Stimulated activated CD4-positive, alpha-beta T cell treated with anti-CD3 and anti-CD28 coated beads, Interleukin-12 subunit alpha, Interleukin-12 subunit beta, amount 100 ng/mL, for 4 hours (primary cell): Measurements from ENCODE around the gene KIRREL3.
"Not testable (repeated sequence)": the region's sequence is repeated elsewhere in the genome, so short reads cannot be mapped to it uniquely, and the experiment has no call there.

ENCODE experiments used
- DNase-seq: peaks from one replicate; pipeline ENCODE4 v3.0.0-alpha.2; 2020

KIRREL3 gene

DNA sequence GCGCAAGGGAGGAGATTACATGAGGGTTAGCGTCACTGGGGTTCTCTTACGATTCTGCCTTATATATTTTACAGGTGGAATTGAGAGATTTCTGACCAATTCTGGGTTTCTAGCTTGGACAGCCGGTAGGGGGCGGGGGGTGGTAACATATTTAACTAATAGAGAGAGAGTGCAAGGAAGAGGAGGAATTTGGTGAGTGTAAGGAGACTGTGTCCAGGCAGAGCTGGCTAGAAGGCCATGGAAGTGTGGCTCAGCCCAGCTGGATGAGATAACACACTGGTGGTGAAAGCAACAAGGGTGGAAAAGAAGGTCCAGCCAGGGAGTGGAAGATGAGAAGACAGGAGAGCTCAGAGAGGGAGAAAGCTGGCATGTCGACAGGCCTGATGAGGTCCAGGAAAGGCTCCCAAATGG lies 588.6 kb downstream of the KIRREL3 start:
- no peak for DNase-seq

DNA sequence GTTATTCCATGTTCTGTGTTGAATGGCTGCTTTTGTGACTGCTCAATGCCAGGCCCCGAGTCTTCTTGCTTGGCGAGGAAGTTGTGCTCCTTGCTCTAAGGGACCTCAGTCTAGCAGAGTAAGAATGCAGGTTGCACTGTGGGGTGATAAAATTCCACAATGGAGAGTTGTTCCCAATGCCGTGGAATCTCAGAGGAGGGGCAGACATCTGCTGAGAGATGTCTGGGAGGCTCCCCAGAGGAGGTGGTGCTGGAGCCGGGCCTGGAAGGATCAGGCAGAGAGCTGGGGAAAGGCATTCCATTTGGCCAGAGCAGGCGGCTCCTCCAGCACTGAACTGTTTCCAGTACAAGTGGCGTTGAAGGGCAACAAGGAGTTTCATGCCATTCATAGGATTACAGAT lies 589.9 kb downstream of the KIRREL3 start:
- no peak for DNase-seq

DNA sequence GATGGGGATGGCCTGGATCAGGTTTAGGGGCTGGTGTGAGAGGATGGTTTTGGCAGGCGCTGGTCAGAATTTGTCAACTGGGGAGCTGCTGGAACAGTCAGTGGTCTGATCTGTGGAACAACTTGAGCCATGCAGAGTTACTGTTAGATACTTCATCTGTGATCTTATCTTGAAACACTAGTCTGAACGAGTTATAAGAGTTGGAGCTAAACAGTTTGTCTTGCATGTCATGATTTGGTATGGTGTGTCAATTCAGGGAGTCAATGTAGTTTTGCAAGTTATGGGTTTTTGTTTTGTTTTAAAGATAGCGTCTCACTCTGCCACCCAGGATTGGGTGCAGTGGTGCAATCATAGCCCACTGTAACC lies 591.0 kb downstream of the KIRREL3 start:
- DNase-seq, result no peak

DNA sequence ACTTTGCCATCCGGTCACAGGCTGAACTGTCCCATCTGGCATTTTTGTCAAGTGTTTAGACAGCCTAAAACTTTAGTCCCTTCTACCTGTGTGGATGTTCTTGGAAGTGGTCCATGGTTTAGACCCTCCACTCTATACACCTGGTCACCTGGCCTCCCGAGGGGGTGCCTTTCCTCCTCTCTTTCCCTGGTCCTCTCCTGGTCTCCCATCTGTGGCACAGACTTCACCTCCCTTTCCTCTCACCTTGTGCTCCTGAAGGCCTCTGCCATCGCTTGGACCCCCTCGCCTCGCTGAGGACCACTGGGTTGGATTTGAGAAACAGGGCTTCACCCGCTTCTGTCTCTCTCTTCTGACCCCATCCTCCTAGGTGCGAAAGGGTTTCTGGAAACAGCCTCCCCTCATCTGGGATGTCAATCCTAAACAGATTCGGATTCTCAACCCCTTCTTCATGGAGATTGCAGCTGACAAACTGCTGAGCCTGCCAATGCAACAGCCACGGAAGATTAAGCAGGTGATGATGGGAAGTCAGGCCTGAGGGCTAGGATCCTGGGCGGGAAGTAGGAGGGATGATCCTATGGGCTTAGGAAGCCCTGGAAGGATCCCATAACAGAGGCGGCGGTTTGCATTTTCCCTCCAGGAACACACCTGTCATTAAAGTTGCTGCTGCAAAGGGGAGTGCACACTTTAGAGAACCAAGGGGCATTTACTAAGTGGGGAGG lies 591.5 kb downstream of the KIRREL3 start:
- no peak for DNase-seq

DNA sequence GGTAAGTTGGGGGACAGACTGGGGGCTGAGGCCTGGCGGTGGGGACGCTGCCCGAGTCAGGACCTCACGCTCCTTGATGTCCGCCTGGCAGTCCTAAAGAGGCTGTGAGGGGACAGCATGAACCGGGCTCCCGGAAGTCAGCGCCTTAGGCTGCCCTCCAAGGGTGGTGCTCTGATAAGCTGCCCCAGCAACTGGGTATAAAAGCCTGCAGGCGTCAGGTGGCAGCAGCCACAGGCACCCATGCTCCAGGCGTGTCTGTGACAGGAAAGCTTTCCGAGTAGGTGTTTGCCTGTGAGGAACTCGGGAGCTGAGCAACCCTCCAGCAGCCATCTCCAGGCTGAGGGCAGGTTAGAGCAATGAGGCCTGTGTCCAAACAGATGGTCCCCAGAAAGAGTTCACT lies 592.1 kb downstream of the KIRREL3 start:
- no peak for DNase-seq

DNA sequence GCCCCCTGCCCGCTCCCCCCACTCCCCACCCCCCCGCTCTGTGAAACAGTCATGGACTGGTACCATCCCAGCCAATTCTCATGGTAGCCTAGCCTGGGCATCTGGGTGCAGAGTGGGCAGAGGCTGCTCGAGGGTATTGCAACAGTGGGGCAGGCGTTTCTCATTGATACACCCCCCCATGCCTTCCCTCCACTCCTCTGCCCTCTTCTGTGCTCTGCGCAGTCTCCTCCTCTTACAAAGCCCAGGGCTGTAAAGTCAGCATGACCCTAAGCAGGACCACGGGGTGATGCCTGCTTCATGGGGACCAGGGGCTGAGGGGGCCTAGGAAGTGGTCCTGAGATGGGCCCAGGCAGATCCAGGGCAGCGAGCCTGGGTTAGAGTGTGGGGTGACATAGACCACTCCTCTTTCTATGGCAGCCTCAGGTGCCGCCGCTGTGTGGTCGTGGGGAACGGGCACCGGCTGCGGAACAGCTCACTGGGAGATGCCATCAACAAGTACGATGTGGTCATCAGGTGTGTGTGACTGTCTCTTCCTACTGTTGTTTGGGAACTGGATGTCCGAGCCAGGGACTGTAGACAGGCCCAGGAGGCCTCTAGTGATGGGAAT lies 592.8 kb downstream of the KIRREL3 start:
- DNase-seq, result no peak

DNA sequence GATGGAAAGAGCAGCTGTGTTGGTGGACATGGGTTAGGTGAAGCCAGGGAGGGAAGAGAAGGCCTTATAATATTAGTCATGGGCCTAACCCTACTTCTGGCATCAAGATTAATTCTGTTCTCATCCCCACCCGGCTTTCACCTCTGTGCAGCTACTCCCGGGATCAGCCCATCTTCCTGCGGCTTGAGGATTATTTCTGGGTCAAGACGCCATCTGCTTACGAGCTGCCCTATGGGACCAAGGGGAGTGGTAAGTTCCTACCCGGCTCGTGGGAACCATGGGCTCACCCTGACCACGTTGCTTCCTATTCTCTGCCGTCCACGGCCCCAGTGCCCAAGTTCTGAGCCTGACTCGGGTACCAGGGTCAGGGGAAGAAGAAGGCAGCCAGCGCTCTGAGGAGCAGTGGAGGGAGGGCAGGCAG lies 593.5 kb downstream of the KIRREL3 start:
- no peak for DNase-seq

DNA sequence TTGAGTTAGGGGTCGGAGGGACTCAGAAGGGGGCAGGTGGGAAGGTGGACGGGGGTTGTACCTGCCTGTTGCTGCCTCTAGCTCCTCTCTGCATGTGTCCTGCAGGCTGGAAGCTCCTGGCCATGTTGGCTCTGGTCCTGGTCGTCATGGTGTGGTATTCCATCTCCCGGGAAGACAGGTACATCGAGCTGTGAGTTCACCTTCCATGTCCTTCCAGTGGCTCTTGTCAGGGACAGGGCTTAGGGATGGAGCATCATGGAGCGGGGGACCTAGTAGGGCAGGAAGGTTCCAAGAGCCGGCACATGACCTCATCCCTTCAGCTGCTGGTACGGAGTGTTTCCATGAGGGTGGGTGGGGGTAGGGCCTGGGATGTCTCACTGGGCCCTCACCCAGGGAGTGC lies 594.2 kb downstream of the KIRREL3 start:
- no peak for DNase-seq

DNA sequence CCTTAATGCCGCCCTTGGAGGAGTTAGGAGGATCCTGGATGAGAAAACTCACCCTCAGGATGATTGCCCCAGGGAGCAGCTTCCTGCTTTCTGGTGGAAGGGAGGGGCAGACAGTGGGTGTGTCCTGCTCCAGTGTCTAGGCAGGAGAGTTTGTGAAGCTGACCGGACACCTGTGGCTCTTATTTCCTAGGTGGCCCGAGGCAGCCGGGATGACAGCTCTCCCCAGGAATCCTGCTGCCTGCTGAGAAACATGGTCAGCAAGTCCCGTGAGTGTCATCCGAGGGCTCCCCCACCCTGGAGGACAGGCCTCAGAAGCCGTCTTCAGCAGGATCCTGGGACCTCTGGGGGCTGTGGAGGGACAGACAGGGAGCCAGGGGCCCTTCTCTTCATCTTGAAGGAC lies 594.7 kb downstream of the KIRREL3 start:
- DNase-seq, result no peak

DNA sequence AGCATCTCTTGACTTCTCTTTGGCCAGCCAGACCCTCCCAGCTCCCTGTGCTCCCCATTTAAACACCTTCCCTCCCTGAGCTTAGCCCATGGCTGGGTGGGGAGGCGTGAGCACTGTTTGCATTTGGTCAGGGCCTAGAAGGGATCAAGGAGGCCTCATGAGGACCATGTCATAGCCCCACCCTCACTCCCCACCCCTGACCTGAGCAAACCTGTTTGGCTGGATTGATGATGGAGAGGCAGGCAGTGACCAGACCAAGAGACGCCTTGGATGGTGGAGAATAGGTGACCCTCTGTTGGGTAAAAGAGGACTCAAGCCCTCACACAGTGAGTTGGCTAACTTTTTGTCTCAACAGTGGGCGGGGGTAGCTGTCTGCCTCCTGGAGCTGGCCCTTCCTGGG lies 595.2 kb downstream of the KIRREL3 start:
- DNase-seq, result no peak

DNA sequence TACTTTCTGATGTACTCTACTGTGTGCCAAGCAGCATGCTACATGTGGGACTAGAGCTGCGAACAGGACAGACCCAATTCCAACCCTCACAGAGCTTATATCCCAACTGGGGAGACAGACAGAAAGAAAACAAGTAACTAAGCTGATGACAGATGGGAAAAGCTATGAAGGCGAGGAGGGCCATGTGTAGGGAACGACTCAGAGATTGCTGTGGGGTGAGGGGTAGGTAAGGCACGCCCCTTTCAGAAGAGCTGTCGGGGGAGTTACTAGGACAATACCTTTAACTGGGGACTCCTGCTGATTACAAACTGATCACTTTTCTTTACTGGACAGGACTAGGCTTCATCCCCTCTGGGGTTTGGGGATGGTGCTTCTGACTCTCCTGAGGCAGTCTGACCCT lies 596.2 kb downstream of the KIRREL3 start:
- DNase-seq, result no peak

DNA sequence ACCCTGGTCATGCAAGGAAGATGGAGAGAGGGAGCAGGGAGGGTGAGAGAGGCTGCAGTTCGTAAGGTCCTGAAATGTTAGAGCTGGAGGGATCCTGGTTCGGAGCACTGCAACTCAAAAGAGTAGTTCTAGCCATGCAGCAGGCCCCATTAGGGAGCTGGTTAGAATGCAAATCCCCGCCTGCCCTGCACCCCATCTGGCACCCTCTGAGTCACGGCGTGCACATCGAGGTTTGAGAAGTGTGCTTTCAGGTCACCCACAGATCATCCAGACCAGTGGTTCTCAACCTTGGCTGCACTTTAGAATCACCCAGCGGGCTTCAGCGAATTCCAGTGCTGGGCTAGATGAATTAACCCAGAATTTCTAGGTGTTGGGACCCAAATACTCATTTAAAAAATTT lies 596.9 kb downstream of the KIRREL3 start:
- DNase-seq, result no peak

DNA sequence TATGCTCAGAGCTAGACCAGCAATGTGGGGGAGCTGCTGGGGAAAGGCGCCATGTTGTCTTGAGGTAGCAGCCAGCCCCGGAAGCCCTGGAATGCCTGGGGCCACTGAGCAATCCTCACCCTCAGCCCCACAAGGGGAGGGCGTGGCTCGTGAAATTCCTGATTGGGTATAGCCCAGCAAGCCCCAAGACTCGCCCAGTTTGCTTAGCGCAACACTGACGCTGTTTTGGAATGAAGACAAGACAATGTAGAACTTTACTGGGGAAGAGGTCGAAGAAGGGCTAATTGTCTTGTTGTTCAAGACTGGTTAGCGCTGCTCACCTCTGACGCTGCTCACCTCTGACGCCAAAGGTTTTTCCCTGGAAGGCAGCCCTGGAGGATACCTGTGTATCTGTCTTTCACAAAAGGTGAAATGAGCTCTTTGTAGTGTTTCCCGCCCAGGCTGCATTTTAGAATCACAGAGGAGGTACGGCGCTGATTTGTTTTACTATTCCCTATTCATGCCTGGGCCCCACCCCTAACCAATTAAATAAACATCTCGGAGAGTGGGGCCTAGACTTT lies 597.5 kb downstream of the KIRREL3 start:
- DNase-seq, result no peak

DNA sequence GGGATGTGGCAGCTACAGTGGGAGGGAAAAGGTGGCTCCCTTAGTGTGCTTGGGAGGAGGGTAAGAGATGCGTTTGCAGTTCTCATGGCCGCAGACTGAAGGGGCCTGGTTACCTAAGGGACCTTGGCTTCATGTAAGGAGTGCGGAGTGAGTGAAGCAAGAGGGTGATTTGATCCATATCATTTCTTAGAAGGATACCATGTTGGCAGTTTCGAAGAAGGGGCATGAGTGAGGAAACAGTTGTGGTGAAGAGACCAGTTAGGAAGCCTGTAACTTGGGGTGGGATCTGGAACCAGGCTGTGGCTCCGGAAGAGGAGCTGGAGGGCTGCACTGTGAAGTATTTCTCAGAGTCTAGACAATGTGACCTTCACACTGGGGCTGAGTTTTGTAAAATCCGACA lies 600.1 kb downstream of the KIRREL3 start:
- no peak for DNase-seq

DNA sequence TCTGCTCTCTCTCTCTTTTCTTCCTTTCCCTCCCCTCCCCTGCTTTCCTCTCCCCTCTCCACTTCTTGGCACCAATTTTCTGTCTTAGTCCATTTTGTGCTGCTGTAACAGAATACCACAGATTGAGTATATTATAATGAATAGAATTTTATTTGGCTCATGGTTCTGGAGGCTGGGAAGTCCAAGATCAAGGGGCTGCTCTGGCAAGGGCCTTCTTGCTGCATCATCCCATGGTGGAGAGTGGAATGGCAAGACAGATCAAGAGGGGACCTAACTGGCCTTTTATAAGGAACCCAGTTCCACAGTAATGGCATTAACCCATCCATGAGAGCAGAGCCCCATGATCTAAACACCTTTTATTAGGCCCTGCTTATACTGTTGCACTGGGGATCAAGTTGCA lies 600.6 kb downstream of the KIRREL3 start:
- DNase-seq, result no peak

DNA sequence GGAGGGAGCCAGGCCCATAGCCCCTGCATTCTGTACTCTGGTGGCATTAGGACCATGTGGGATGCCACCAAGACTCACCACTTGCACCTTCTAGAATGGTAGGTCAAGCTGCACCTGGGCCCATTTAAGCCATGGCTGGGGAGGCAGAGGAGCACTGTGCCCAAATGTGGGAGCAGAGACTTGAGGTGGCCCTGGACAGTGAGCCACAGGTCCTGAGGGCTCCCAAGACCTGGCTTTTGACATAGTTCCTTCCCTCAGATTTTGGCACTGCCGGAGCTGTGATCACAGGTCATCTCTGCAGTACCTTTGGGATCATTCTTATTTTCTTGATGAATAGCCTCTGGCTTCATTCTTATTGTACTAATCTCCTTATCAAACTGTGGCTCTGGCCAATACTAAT lies 601.8 kb downstream of the KIRREL3 start:
- DNase-seq, result no peak

DNA sequence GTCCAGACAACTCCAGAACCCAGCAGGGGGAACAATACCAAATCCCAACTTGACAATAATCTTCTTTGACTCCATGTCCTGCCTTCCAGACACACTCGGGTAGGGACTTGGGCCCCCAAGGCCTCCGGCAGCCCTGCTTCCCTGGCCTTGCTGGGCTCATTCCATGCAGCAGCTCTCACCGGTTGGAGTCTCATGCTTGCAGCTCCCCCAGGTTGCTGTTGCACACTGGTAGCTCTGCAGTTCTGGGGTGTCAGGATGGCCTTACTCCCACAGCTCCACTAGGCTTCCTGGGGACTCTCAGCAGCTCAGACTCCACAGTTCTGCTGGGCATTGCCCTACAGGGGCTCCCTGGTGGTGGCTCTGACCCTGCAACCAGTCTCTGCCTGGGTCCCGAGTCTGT lies 602.3 kb downstream of the KIRREL3 start:
- no peak for DNase-seq

DNA sequence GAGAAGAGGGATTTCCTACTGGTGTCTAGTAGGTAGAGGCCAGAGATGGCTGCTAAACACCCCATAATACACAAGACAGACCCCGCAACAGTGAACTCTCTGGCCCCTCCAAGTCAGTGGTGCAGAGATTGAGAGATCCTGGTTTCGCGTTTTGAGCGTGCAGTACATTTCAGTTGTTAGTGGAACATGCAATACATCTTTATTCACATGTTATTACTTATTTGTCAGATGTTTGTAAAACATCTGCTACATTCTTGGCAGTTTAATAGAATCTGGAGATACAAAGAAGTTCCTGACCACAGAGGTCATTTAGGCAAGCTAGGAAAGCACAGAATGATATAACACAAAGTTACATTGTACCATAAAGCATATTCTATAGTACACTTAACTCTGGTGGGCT lies 603.6 kb downstream of the KIRREL3 start:
- no peak for DNase-seq

DNA sequence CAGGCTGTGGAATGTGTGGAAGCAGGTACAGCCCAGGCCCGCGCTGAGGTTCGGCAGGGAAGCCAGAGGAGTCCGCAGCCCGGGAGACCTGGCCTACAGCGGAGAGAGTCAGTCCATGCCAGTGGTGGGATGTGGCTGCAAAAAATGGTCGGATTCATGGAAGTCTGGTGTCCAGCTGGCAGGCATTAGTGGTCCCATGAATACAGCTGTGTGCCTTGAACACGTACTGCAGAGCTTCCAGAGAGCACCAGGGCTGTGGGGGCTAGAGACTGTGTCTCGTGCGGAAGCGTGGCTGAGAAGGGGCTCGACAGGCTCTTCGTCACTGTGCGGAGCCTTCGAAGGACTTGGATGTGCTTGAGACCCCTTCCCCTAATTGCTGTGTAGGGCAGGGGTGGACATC lies 604.3 kb downstream of the KIRREL3 start:
- not testable (repeated sequence) for DNase-seq

DNA sequence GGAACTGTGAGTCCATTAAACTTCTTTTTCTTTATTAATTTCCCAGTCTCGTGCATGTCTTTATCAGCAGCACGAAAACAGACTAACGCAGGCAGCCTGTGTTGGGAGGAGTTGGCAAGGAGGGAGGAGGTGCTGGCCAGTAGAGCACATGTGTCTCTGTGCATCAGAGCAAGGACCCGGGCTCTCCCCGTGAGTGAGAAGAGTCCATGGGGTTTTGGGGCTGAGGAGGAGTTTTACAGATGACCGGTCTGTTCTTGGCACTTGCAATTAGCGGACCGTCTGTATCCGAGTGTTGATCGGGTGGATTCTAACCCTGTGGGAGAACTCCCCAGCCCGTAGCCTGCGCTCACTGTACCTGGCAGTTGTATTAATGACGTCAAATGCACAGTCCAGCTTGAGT lies 604.8 kb downstream of the KIRREL3 start:
- DNase-seq, result not testable (repeated sequence)

DNA sequence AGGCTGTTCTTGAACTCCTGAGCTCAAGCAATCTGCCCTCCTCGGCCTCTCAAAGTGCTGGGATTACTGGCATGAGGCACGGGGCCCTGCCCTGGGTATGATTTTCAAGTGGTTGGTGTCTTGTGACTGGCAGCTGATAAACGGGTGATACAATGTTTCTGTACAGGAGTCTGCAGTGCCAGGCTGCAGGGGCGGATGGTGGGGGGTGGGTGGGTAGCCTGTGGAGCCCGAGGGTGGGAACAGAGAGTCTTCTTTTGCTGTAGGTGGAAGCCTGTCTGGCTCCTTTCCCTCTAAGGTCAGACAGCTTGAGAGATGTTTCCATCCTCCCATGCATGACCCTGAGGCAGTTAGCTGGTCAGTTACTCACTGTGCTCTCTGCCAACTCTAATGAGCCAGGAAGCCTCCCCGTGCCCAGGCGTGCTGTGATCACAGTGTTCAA lies 605.9 kb downstream of the KIRREL3 start:
- not testable (repeated sequence) for DNase-seq

DNA sequence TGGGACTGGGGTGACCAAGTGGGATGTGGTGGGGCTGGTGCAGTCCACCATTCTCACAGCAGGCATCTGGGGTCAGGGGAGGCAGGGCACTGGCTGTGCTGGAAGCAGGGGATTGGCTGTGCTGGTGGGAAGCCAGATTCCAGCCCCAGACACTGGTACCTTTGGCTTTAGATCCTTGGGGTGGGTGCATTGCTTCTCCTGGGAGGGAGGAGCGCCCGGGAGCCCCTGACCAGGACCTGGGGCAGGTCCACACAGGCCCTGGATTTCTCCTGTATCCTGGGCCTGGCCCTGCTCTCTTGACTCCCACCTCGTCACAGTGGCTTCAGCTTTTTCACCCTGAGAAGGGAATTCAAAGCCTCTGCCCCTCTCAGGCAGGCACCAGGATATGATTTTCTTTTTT lies 606.5 kb downstream of the KIRREL3 start:
- DNase-seq, result no peak

DNA sequence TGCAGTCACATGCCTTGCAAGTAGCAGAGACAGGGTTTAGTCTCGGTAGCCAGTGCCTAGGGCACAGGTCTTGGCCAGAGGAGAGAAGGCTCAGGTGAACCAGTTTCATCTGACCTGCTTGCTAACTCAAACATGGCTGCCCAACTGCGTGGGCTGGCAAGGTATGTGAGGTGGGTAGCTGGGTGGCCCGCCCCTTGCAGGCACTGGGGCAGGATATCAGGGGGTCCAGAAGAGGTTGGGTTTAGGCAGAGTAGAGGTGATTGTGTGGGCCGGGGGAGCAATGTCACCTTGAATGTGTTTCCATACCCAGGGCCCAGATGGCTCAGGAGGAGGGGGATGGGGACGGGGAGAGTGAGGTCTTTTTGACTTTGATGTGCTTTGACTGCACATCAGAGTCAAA lies 607.4 kb downstream of the KIRREL3 start:
- no peak for DNase-seq

DNA sequence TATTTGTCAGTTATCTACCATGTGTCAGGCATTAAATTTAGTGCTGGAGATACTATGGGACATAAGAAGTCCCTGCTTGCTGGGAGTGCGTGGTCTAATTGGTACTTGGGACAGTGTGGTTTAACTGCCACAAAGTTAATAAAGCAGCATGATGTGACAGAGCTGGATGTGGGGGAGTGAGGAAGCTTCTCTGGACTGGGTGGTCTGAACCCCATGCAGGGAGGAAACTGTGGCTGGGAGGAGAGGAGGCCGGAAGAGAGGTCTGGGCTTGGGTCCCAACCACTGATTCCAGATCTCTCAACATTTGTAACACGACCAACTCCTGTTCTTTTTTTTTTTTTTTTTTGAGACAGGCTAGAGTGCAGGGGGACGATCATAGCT lies 607.9 kb downstream of the KIRREL3 start:
- DNase-seq, result no peak
